Thoracic aorta (tissue), 2 donors: ENCODE measurements around the gene DOCK10. TPM values are rescaled to one million over a fixed set of nuclear protein-coding genes. Genes with fewer than 3 reads are reported as not detected.

Source experiments
- ATAC-seq: fragments of 150-250 bp; one replicate; pipeline ENCODE4 v1.8.0; 2017; ENCODE audit warnings: low read depth; ENCODE audit not compliant: insufficient number of reproducible peaks, low FRiP score
- DNase-seq: peaks from one replicate; pipeline ENCODE4 v3.0.0-alpha.2; 2020; ENCODE audit warnings: low spot score
- H3K27ac ChIP-seq, 2 donors: fragments of 200-600 bp; sonication (generic); 1 replicate in 1 of 2; 2 replicates in 1 of 2; pipeline ENCODE4 v1.5.1; 2016; ENCODE audit warnings: mild to moderate bottlenecking in 2 of 2, moderate library complexity in 2 of 2
- H3K27me3 ChIP-seq: fragments of 200-600 bp; sonication (generic); replicated peaks from 2 replicates; pipeline ENCODE4 v1.6.0; 2016; ENCODE audit warnings: mild to moderate bottlenecking; ENCODE audit not compliant: insufficient read depth
- H3K36me3 ChIP-seq: fragments of 200-600 bp; sonication (generic); one replicate; pipeline ENCODE4 v1.5.1; 2016
- H3K4me1 ChIP-seq, 2 donors: fragments of 200-600 bp; sonication (generic); 1 replicate in 1 of 2; 2 replicates in 1 of 2; pipeline versions ENCODE4 v1.5.1 to v1.6.0; 2016; ENCODE audit warnings: low read depth in 2 of 2, mild to moderate bottlenecking in 1 of 2; ENCODE audit not compliant: control insufficient read depth in 1 of 2
- H3K4me3 ChIP-seq: fragments of 200-600 bp; sonication (generic); 2 replicates; pipeline ENCODE4 v1.5.1; 2016; ENCODE audit warnings: mild to moderate bottlenecking
- H3K9me3 ChIP-seq: fragments of 200-600 bp; sonication (generic); 2 replicates; pipeline ENCODE4 v1.5.1; 2016
- CTCF ChIP-seq: fragments of 200-600 bp; sonication (generic); IDR thresholded peaks from one replicate; pipeline ENCODE4 v1.5.1; 2019; ENCODE audit warnings: antibody characterized with exemption
- total RNA-seq, 2 donors: library from RNA; depleted of rRNA; stranded (reverse); fragments of >200 nt; gene quantifications; one replicate each; pipeline versions ENCODE4 v1.1.0 to v1.2.3, GENCODE V29; 2016

DOCK10 gene
- total RNA-seq, 2 donors from 2014 or later: 44.9 to 53.0 TPM

DNA sequence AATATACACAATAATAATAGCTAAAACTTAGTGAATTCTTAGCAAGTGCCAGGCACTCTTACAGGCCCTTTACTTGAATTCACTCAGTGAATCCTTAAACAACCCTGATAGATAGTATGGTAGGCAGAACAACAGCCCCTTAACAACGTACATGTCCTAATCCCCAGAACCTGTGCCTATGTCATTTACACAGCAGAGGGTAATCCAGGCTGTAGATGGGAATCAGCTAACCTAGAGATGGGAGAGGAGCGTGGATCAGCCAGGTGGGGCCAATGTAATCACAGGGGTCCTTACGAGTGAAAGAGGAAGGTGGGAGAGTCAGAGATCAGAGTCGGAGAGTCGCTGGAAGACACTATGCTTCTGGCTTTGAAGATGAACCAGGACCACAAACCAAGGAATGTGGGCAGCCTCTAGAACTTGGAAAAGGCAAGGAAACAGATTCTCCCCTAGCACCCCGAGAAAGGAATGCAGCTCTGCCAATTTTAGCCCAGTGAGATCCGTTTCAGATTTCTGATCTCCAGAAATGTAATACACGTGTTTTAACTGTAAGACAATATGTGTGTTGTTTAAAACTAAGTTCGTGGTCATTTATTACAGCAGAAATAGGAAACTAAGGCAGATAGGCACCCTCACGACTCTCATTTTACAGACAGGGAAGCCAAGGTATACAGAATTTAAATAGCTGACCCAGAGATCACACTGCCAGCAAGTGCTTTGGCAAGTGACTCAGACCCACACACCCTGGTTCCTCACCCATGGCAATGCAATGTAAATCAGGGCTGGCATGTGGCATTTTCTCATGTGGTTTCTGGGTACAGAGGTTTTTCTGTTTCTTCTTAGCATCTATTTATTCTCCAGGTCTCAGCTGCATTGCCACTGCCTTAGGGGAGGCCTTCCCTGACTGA lies 68.9 kb downstream of the DOCK10 start:
- ATAC-seq (peak; percentile 59), DNase-seq (no peak)
- Histone ChIP-seq H3K9me3 (no peaks in the 10 kb centered on the region), H3K27me3 (no peaks in the 10 kb centered on the region), H3K27ac (peak overlapping the region; percentile 57 to 76), H3K36me3 (no peaks in the 10 kb centered on the region), H3K4me1 (peaks cover 27 to 64% of the 10 kb centered on the region in 2 donors), H3K4me3 (peak overlapping the region; percentile 41)
- no peak for TF ChIP-seq CTCF

DNA sequence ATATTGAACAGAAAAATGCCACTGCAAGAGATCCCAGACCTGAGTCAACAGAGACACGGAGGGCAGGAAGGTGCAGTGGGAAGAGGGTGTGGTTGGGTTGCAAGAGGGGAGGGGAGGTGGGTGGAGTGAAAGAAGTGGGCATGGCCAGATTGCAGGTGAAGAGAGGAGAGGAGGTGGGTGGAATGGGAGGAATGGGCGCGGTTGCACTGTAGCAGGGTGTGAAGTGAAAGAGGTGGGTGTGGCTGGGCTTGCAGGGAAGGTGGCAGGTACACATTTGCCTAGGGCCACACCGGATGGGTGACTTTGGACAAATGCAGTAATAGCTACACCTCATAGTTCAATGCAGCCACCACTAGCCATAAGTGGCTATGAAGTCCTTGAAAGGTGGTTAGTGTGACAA lies 71.1 kb downstream of the DOCK10 start:
- Histone ChIP-seq H3K27me3 (no peaks in the 10 kb centered on the region), H3K36me3 (no peaks in the 10 kb centered on the region), H3K9me3 (no peaks in the 10 kb centered on the region), H3K4me3 (no peak overlapping the region), H3K4me1 (peaks cover 24 to 68% of the 10 kb centered on the region in 2 donors), H3K27ac (no peak overlapping the region)
- DNase-seq (no peak), ATAC-seq (no peak)
- TF ChIP-seq CTCF: no peak

- DNase-seq (no peak), ATAC-seq (no peak)
- H3K4me1 ChIP-seq: peaks cover 23 to 62% of the 10 kb centered on the region in 2 donors
- no peak for TF ChIP-seq CTCF
- H3K9me3 ChIP-seq: no peaks in the 10 kb centered on the region
- peak overlapping the region; percentile 1 for H3K4me3 ChIP-seq
- no peaks in the 10 kb centered on the region for H3K27me3 ChIP-seq
- peak overlapping the region; percentile 15 to 64 for H3K27ac ChIP-seq
- no peaks in the 10 kb centered on the region for H3K36me3 ChIP-seq
Observed at GRCh38 chr2:224970311-224970710, 72.0 kb downstream of the DOCK10 start.

DNA sequence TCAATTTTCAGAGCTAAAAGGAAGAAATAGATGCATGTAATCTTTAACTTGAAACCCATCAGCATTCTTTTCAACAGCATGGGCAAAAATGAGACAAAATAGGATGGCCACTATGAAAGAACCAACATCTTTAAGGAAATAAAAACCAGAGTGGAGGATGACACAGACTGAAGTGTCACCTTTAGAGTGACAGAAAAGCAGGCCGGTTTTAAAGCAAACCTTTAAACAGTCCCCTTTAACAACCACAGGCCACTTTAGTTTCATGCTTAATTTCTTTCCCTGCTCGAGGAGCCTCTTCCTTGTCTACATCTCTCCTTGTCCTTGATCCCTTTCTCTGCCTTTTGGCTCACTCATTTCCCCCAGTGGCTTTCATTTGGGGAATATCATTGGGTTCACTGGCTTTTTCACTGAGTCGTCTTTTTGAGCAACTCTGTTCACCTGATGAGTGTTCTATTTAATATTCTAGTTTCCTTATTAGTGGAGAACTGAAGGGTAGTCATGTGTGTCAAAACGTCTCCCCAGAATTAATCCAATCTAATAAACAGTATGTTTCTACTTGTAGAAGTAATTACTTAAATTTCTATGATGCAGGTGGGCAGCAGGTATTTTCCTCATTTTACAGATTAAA lies 72.5 kb downstream of the DOCK10 start:
- TF ChIP-seq CTCF: no peak
- Histone ChIP-seq H3K9me3 (no peaks in the 10 kb centered on the region), H3K27me3 (no peaks in the 10 kb centered on the region), H3K27ac (peak overlapping the region in 1 of 2 donors; percentile 64), H3K4me3 (no peak overlapping the region), H3K4me1 (peaks cover 23 to 57% of the 10 kb centered on the region in 2 donors), H3K36me3 (no peaks in the 10 kb centered on the region)
- DNase-seq: no peak
- no peak for ATAC-seq

GRCh38 chr2:224969095-224969494 lies 73.2 kb downstream of the DOCK10 start:
- no peaks in the 10 kb centered on the region for H3K9me3 ChIP-seq
- no peak for TF ChIP-seq CTCF
- H3K4me3 ChIP-seq: no peak overlapping the region
- no peaks in the 10 kb centered on the region for H3K36me3 ChIP-seq
- peak overlapping the region in 1 of 2 donors; percentile 10 for H3K27ac ChIP-seq
- H3K27me3 ChIP-seq: no peaks in the 10 kb centered on the region
- ATAC-seq (no peak), DNase-seq (no peak)
- peaks cover 21 to 52% of the 10 kb centered on the region in 2 donors for H3K4me1 ChIP-seq
